GM19351 (cell line): ENCODE data around the gene HLCS.

Experiments used
- ATAC-seq: cut with Tn5 transposase; IDR thresholded peaks from one replicate; pipeline ENCODE4 v1.9.1; 2021; ENCODE audit warnings: mild to moderate bottlenecking, moderate library complexity; ENCODE audit not compliant: unreplicated experiment

HLCS gene

DNA sequence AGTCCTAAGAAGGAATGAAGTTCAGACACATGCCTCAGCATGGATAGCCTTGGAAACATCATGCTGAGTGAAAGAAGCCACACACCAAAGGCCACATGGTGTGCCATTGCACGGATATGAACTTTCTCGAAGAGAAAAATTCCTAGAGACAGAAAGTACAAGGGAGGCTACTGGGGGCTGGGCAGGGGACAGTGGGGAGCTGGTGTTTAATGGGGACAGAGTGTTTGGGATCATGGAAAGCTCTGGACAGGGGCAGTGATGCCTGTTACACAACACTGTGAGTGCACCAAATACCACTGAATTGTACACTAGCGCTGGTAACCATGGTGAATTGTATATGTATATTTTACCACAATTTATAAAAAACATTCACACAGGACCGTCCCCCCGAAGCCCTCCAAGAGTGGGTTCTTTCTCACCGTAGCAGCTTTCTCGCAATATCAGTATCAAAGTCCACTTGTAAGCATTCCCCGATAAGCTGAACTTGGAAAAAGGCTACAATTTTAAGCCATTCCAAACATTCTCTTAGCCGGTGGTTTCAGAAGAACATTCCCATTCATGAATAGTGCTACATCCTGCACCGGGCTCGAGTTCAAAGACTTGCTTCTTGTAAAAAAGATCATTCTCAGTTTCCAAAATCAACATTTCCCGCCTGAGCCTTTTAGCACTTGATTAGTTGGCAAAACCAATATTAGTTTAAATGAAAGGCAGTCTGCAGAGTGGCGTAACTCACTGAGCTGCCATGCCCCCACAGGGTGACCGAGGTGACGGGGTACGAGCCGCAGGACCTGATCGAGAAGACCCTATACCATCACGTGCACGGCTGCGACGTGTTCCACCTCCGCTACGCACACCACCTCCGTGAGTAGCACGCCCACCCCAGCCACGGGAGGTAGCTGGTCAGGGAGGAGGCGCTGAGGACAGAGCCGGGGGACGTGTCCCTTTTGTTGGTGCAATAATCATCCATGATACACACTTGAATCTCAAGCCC, 235.9 kb downstream of the HLCS start:
- no peak for ATAC-seq

- ATAC-seq = no peak
These were observed 237.0 kb downstream of the HLCS start for GRCh38 chr21:36729310-36729970.

DNA sequence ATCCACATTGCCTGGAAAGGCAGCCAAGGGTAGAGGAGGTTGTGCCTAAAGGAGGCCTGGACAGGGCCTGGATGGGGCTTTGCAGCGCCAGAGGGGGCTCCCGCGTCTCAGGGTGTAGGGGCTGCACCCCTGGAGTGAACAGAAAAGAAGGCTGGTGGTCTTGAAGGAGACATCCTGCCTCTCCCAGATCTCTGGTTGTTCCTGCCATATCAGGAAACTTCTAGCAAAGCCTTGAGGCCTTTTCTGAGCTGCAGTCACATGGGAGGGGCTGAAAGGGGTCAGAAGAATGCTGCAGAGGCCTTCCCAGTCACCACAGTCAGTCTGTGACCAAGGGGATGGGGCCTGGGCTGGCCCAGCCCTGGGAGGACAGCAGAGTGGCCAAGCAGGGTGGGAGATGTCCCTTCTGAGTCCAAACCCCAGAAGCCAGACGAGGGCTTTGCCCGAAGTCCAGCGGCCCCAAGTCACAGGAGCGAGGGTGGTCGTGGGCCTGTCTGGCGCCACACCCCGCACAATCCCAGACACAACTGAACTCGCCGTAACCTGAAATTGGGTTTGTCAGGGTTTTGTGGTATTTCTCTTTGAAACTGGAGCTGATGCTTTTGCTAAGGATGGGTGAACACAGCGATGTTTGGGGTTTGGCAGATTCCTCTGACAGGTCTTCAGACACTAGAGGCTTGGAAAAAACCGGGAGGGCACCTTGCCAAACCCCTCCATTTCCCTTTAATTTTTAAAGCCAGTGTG, 237.9 kb downstream of the HLCS start:
- no peak for ATAC-seq

GRCh38 chr21:36727866-36728265, 238.6 kb downstream of the HLCS start:
- no peak for ATAC-seq

GRCh38 chr21:36725793-36726386, 240.6 kb downstream of the HLCS start:
- ATAC-seq = no peak

DNA sequence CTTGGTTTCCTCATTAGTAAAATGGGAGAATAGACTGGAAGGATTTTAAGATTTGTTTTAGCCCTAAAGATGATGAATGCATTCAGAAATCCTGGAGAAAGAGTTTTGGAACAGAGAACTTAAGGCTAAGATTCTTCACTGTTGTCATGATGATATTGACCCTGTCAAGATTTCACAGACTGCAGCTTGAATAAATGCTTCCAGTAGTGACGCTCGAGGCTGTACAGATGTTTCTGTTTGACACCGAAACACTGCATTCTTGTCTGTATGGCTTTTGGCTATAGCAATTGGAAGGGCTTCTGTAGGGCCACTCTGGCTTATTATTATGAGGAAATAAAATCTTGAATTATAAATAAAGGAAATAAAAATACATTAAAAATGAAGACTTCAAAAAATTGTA, 241.8 kb downstream of the HLCS start:
- ATAC-seq = no peak

DNA sequence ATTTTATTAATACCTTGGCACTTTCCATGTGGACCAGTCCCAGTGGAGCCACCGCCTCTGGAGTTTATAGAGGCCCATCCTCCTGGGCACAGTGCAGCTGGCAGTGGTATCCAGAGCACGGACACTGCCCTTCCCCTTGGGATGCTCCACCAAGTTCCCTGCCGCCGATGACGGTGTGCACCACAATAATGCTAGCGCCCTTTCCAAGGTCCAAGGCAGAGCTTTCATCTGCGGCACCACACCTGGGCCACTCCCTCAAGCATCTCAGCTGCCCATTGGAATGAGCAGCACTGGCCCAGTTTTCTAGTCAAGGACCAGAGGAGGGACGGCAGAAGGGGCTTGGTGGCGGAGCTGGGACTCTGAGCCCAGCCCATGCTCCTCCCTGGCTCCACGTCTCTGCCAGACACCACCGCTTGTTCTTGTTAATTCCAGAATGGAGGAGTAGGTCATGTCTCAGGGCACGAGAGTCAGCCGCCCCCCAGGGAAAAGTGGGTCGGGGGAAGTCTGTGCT, 243.0 kb downstream of the HLCS start:
- ATAC-seq = no peak

- ATAC-seq = no peak
These were observed 243.8 kb downstream of the HLCS start for GRCh38 chr21:36722370-36723368.

DNA sequence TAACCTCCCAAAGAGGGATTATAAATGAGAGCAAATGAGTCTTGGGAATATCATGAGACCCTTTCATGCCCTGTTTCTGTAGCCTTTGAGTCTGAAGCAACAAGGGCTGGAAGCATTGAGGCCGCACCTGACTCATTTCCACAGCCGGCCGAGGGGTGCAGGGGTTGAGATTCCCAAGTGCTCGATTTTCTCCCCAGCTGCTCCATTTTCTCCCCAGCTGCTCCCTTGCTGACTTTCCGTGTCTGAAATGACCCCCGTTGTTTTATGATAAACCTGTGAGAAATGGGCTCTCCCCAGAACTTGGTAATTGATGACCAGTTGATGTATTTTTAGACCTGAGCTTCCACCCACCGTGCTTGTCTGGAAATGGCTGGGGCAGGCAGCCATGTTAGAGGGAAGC, 244.7 kb downstream of the HLCS start:
- no peak for ATAC-seq

- ATAC-seq = no peak
These were observed 246.9 kb downstream of the HLCS start for GRCh38 chr21:36719614-36720013.

GRCh38 chr21:36718951-36719501, 247.4 kb downstream of the HLCS start:
- no peak for ATAC-seq

GRCh38 chr21:36717976-36718375, 248.5 kb downstream of the HLCS start:
- no peak for ATAC-seq

DNA sequence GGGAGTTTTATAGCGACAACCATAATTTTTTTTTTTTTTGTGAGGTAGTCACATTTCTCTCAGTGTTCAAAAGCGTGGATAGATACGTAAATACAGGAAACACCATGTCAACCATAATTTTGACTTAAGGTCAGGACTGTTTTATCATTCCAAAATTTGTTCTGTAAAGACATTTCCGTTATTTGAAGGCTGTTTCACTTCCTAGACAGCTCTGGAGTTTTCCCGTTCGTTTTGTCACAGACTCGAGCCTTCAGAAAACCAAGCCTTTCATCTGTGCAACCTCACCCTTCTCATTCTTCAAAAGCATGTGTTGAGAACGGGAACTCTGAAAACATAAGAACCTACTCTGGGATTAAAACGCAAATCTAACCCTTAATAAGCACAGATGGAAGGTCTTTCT, 249.6 kb downstream of the HLCS start:
- no peak for ATAC-seq

GRCh38 chr21:36716387-36716786, 250.1 kb downstream of the HLCS start:
- no peak for ATAC-seq

- ATAC-seq = no peak
These were observed 252.7 kb downstream of the HLCS start for GRCh38 chr21:36713746-36714145.

GRCh38 chr21:36710729-36711048, 255.8 kb downstream of the HLCS start:
- ATAC-seq = no peak

GRCh38 chr21:36709868-36710728, 256.4 kb downstream of the HLCS start:
- ATAC-seq = no peak

DNA sequence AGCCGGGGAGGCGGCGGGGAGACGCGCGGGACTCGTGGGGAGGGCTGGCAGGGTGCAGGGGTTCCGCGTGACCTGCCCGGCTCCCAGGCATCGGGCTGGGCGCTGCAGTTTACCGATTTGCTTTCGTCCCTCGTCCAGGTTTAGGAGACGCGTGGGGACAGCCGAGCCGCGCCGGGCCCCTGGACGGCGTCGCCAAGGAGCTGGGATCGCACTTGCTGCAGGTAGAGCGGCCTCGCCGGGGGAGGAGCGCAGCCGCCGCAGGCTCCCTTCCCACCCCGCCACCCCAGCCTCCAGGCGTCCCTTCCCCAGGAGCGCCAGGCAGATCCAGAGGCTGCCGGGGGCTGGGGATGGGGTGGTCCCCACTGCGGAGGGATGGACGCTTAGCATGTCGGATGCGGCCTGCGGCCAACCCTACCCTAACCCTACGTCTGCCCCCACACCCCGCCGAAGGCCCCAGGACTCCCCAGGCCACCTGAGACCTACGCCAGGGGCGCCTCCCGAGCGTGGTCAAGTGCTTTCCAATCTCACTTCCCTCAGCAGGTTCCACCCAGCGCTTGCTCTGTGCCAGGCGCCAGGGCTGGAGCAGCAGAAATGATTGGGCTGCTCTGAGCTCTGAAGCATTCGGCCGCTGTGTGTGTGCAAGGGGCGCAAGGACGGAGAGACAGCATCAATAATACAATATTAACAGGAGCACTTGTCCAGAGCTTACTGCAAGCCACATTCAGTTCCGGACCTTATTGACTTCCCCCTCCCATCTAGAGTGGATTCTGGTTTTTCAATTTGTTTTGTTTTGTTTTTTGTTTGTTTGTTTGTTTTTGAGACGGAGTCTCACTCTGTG, 257.2 kb downstream of the HLCS start:
- no peak for ATAC-seq
